HG02763 (cell line): ENCODE data around the gene NPVF.

Experiments used
- ATAC-seq: cut with Tn5 transposase; IDR thresholded peaks from one replicate; pipeline ENCODE4 v1.9.1; 2021; ENCODE audit warnings: mild to moderate bottlenecking, moderate library complexity; ENCODE audit not compliant: unreplicated experiment

NPVF gene

DNA sequence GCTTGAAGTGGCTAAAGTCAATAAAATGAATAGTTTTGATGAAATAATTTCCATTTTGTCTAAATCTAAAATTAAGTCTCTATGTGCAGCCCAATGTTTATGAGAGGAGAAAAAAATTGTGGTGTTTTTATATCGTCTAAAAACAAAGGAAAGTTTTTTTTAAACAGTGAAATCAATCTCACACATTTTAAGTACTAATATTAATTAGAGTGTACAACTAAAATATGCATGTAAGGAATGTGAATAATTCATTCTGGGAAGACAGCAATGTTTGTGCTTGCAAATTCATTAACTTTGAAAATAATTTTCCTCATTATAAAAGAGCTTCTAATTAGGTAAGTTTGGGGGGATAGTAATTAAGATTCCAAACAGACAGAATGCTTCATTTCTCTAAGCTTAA, at the start of gene NPVF:
NPVF (minus strand) TSS at position 101 of the 400 bp plus-strand sequence; CDS start at position 54, 47 bp downstream.
- ATAC-seq, result no peak

DNA sequence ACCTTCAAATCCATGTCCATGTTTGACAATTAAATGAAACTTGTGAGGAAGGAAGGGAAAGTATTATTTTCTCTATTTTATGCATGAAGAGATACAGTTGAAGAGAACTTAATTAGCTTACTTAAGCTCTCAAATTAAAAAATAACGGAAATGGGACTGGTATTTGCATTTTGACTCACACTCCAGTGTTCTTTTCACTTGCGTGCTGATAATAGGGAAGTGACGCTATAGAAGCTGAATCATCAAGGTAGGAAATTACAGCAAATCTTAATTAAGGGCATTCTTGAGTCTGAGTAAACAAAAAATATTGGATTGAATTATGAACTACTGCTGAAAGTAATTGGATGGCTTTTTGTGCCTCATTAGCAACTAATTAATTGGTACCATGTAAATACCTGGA, 44.0 kb upstream of the NPVF start:
- no peak for ATAC-seq

GRCh38 chr7:25263337-25263736, 35.1 kb upstream of the NPVF start:
- ATAC-seq, result no peak

DNA sequence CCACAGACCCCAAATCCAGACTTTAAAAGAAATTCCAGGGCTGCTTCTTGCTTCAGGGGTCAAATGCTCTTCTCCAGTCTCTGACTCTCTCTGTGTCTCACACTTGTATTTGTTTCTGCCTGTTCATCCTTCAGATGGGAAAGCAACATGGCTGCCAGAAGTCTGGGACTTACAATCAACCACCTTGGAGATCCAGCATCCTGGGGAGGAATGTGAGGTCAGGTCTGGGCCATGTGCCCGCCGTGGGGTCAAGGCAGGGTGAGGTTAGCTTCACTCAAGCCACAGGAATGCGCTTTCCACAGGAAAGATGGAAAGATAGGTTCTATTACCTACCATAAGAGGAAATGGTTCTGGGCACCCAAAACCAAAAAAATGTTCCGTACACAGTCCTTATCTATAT, 34.3 kb upstream of the NPVF start:
- ATAC-seq, result no peak

- no peak for ATAC-seq
These were observed 33.4 kb upstream of the NPVF start for GRCh38 chr7:25261545-25262140.

- ATAC-seq, result no peak
These were observed 32.7 kb upstream of the NPVF start for GRCh38 chr7:25260862-25261494.

- peak; percentile 70 for ATAC-seq
These were observed 31.4 kb upstream of the NPVF start for GRCh38 chr7:25259487-25260243.

GRCh38 chr7:25256333-25256819, 28.1 kb upstream of the NPVF start:
- ATAC-seq, result no peak

GRCh38 chr7:25255611-25256332, 27.5 kb upstream of the NPVF start:
- ATAC-seq, result no peak

GRCh38 chr7:25254604-25255003, 26.3 kb upstream of the NPVF start:
- no peak for ATAC-seq

GRCh38 chr7:25253714-25254113, 25.4 kb upstream of the NPVF start:
- no peak for ATAC-seq

GRCh38 chr7:25250386-25250785, 22.1 kb upstream of the NPVF start:
- ATAC-seq, result no peak

DNA sequence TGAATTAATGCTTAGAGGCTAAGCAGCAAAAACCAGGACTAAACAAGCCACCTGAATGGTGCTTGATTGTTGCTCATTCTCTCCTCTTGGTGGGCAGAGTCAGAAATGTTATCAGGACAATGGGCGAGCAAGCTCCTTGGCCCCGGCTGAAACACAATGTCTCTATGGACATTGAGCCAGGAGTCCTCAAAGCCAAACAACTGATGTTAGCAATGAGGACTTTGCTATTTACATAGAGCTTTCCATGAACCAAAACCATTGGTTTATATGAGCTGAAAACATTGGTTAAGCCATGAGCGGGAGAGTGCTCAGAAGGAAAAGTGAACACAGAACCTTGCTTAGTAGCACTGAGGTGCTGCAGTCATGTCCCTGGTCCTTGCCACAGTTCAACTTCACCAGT, 21.5 kb upstream of the NPVF start:
- no peak for ATAC-seq

DNA sequence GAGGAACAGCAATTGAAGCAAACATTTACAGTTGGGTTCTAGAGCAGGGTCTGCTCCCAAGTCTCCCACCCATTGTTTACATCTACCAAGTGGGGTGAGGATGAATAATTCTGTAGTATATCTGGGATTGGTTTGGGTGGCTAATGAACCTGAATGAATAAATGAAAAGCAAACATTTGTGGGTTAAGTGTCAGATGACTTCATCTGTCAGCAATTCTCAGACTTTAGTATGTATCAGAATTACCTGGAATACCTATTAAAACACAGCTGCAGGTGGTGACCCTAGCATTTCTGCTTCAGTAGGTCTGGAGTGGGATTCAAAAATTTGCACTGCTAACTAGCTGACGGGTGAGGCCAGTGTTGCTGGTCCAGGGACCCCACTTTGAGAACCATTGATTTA, 18.0 kb upstream of the NPVF start:
- no peak for ATAC-seq

GRCh38 chr7:25244254-25245033, 16.2 kb upstream of the NPVF start:
- no peak for ATAC-seq

- ATAC-seq, result no peak
These were observed 14.4 kb upstream of the NPVF start for GRCh38 chr7:25242678-25243077.

- no peak for ATAC-seq
These were observed 12.6 kb upstream of the NPVF start for GRCh38 chr7:25240896-25241295.

DNA sequence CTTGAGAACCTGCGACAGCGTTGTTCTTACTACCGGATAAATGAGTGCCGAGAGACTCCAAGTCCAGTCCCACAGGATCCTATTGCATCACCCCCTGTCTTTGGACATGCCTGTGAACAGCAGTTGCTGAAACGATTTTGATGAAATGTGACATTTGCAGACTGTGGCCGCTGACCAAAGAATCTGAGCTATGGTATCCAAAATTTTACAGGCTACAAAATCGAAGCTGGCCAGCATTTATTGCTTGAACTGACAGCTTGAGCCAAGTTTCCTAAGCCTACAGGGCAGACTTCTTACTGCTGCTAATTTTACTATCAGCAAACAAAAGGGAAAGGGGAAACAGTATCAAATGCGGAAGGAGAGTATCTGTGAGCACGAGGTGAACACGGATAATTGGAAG, 12.1 kb upstream of the NPVF start:
- ATAC-seq, result no peak

DNA sequence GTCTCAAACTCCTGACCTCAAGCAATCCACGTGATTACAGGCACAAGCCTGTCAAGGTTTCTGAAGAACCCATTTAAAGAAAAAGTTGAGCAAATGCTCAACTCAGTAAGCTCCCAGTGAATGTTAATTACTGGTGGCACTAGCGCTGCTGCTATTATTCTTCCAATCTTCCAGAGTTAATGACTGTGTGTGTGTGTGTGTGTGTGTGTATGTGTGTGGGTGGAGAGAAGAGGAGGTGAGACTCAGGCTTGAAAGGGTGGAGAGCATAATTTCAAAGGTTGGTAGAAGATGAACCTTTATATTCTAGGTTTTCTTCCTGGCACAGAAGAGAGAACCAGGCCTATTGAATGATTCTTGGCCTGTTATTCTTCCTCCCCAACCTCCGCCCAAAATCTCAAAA, 11.6 kb upstream of the NPVF start:
- ATAC-seq, result no peak

GRCh38 chr7:25238066-25238725, 9.9 kb upstream of the NPVF start:
- ATAC-seq, result no peak
